ENCODE results near the gene PRR23E. TPM values are rescaled to one million over a fixed set of nuclear protein-coding genes. Genes with fewer than 3 reads are reported as not detected.

PRR23E gene
- total and polyA plus RNA-seq, 10 of the 15 experiments (the other 5 are each of a cell fraction or from before 2014, with no cell fraction given), result not detected

- no peak for TF ChIP-seq JUNB (IDR thresholded peaks at IDR 0.05)
These were observed 27.0 kb upstream of the PRR23E start (continued) for GRCh38 chr3:127165694-127166485.

GRCh38 chr3:127166501-127167065 is 26.3 kb upstream of the PRR23E start:
- Histone ChIP-seq H3K79me2 (ENCODE audit: control insufficient read depth, insufficient read depth, low read length) (no peaks in the 10 kb centered on the region), H4K20me1 (ENCODE audit: control insufficient read depth, insufficient read depth) (no peaks in the 10 kb centered on the region), H3K4me3 (no peak overlapping the region), H3K27ac (ENCODE audit: control insufficient read depth, insufficient read depth) (no peak overlapping the region), H3K9ac (ENCODE audit: control insufficient read depth, insufficient read depth, low read length) (no peak overlapping the region), H3K36me3 (ENCODE audit: control insufficient read depth in 2 of 2, insufficient read depth in 2 of 2, low read length in 1 of 2) (no peaks in the 10 kb centered on the region), H2AFZ (ENCODE audit: control insufficient read depth, low read depth, low read length) (no peak overlapping the region), H3K9me3 (replicated peaks; ENCODE audit: control insufficient read depth, insufficient read depth, low read length) (no peaks in the 10 kb centered on the region), H3K27me3 (replicated peaks in 1 of 2; ENCODE audit: control insufficient read depth in 2 of 2, insufficient read depth in 2 of 2, low read length in 1 of 2) (peaks cover 0 to 5% of the 10 kb centered on the region in 2 experiments; a peak in 2 of 4 replicates), H3K4me2 (ENCODE audit: control insufficient read depth, insufficient read depth) (no peak overlapping the region), H3K4me1 (ENCODE audit: control insufficient read depth, insufficient read depth, low read length) (no peaks in the 10 kb centered on the region)
- intact Hi-C loops (cut with micrococcal nuclease; ENCODE audit: unreplicated experiment), result no loop called here
- in situ Hi-C loops (cut with MboI), result no loop called here
- CTCF ChIA-PET, result no interaction called here
- RAD21 ChIA-PET (ENCODE audit: unreplicated experiment), result no interaction called here
- SMC1A ChIA-PET (ENCODE audit: uncharacterized antibody, unreplicated experiment), result no interaction called here
- ATAC-seq (no peak), FAIRE-seq (no peak), DNase-seq (ENCODE audit: low read depth, low spot score) (no peak)
- TF ChIP-seq ZBTB11 (CRISPR knock-in tag; IDR thresholded peaks at IDR 0.05), result no peak
- no peak for TF ChIP-seq HDAC6 (IDR thresholded peaks at IDR 0.05; ENCODE audit: unreplicated experiment)
- TF ChIP-seq TCF12 (IDR thresholded peaks at IDR 0.05; ENCODE audit: low read depth, low read length), result no peak
- POLR2A ChIA-PET, result no interaction called here
- BruUV-seq (replicated peaks), result no TSS peak
- WGBS (ENCODE audit: insufficient coverage, insufficient replicate concordance, low lambda C conversion rate, missing lambda C conversion rate), result 31% methylated on average over 9 of the region's 9 CpGs
